Muscle of leg (tissue), 11 donors: Measurements from ENCODE around the gene HYAL4. TPM values are rescaled to one million over a fixed set of nuclear protein-coding genes. Genes with fewer than 3 reads are reported as not detected.
"Not testable (repeated sequence)": the region's sequence is repeated elsewhere in the genome, so short reads cannot be mapped to it uniquely, and the experiment has no call there.

Source experiments
- DNase-seq: peaks from one replicate; pipeline ENCODE4 v3.0.0; 2013
- H3K27ac ChIP-seq: one replicate; pipeline ENCODE4 v1.5.1; 2013; ENCODE audit warnings: mild to moderate bottlenecking, low read length, control low read depth
- H3K27me3 ChIP-seq: one replicate; pipeline ENCODE4 v1.6.1; 2013; ENCODE audit warnings: low read length; ENCODE audit not compliant: control insufficient read depth, insufficient read depth
- H3K36me3 ChIP-seq: one replicate; pipeline ENCODE4 v1.6.1; 2013; ENCODE audit warnings: low read length; ENCODE audit not compliant: control insufficient read depth, insufficient read depth
- H3K4me1 ChIP-seq: one replicate; pipeline ENCODE4 v1.6.1; 2013; ENCODE audit warnings: low read length; ENCODE audit not compliant: control insufficient read depth, insufficient read depth
- H3K4me3 ChIP-seq: one replicate; pipeline ENCODE4 v1.5.1; 2013; ENCODE audit warnings: low read length, control low read depth
- H3K9me3 ChIP-seq: replicated peaks from 2 replicates; pipeline ENCODE4 v1.6.1; 2013; ENCODE audit warnings: low read depth, low read length; ENCODE audit not compliant: control insufficient read depth
- WGBS: methylation state at CpG from one replicate; pipeline ENCODE4 v1.1.5; 2013; ENCODE audit warnings: missing lambda C conversion rate; ENCODE audit not compliant: insufficient coverage; 5-methylcytosine and 5-hydroxymethylcytosine counted together
- polyA plus RNA-seq, 8 donors: library from polyadenylated mRNA; unstranded; fragments of 120-200 nt; gene quantifications; one replicate each; pipeline versions ENCODE4 v1.2.1 to v1.2.3, GENCODE V29; 2013; ENCODE audit warnings: inconsistent platforms in 1 of 8, low replicate concordance in 1 of 8; ENCODE audit not compliant: insufficient read length in 8 of 8, insufficient read depth in 1 of 8
- total RNA-seq: library from RNA; stranded (reverse); fragments of 120-200 nt; gene quantifications from one replicate; pipeline ENCODE4 v1.2.4, GENCODE V29; 2013

The HYAL4 gene
- total and polyA plus RNA-seq, 9 donors: 0.05 to 0.09 (median 0.08) TPM; not detected in 6

- no peaks in the 10 kb centered on the region for H3K27me3 ChIP-seq
- no peak for DNase-seq
- no peaks in the 10 kb centered on the region for H3K4me1 ChIP-seq
- no peak overlapping the region for H3K27ac ChIP-seq
- no peaks in the 10 kb centered on the region for H3K36me3 ChIP-seq
- no peak overlapping the region for H3K4me3 ChIP-seq
- H3K9me3 ChIP-seq: peaks cover 4% of the 10 kb centered on the region
These were observed 43.2 kb downstream of the HYAL4 start for GRCh38 chr7:123888192-123888591.

- not testable (repeated sequence) for H3K27ac ChIP-seq, H3K4me1 ChIP-seq, H3K9me3 ChIP-seq, H3K4me3 ChIP-seq, H3K36me3 ChIP-seq, H3K27me3 ChIP-seq, DNase-seq
- 90% methylated on average over 8 of the region's 10 CpGs for WGBS
These were observed 49.8 kb downstream of the HYAL4 start for GRCh38 chr7:123894753-123895152.

GRCh38 chr7:123901101-123901500 is 56.1 kb downstream of the HYAL4 start:
- H3K27me3 ChIP-seq: no peaks in the 10 kb centered on the region
- H3K4me1 ChIP-seq: no peaks in the 10 kb centered on the region
- H3K9me3 ChIP-seq: no peaks in the 10 kb centered on the region
- no peak overlapping the region for H3K27ac ChIP-seq
- no CpG with 5 or more reads among the region's 1 CpG for WGBS
- H3K36me3 ChIP-seq: no peaks in the 10 kb centered on the region
- no peak for DNase-seq
- no peak overlapping the region for H3K4me3 ChIP-seq

- no peaks in the 10 kb centered on the region for H3K36me3 ChIP-seq
- H3K9me3 ChIP-seq: no peaks in the 10 kb centered on the region
- no peaks in the 10 kb centered on the region for H3K27me3 ChIP-seq
- H3K4me3 ChIP-seq: no peak overlapping the region
- DNase-seq: no peak
- H3K27ac ChIP-seq: no peak overlapping the region
- no peaks in the 10 kb centered on the region for H3K4me1 ChIP-seq
These were observed 60.7 kb downstream of the HYAL4 start for GRCh38 chr7:123905714-123906113.

- H3K4me3 ChIP-seq: no peak overlapping the region
- H3K36me3 ChIP-seq: no peaks in the 10 kb centered on the region
- DNase-seq: peak; percentile 10
- H3K4me1 ChIP-seq: no peaks in the 10 kb centered on the region
- no peaks in the 10 kb centered on the region for H3K27me3 ChIP-seq
- WGBS: no CpG with 5 or more reads among the region's 2 CpGs
- H3K27ac ChIP-seq: no peak overlapping the region
- no peaks in the 10 kb centered on the region for H3K9me3 ChIP-seq
These were observed 71.3 kb downstream of the HYAL4 start for GRCh38 chr7:123916240-123916724.

- no peak overlapping the region for H3K27ac ChIP-seq
- DNase-seq: no peak
- H3K36me3 ChIP-seq: no peaks in the 10 kb centered on the region
- H3K4me3 ChIP-seq: no peak overlapping the region
- H3K27me3 ChIP-seq: no peaks in the 10 kb centered on the region
- no peaks in the 10 kb centered on the region for H3K4me1 ChIP-seq
- H3K9me3 ChIP-seq: no peaks in the 10 kb centered on the region
- WGBS: 95% methylated on average over 10 of the region's 12 CpGs
These were observed 72.9 kb downstream of the HYAL4 start for GRCh38 chr7:123917878-123918277.

GRCh38 chr7:123918309-123918708 is 73.3 kb downstream of the HYAL4 start:
- no peaks in the 10 kb centered on the region for H3K36me3 ChIP-seq
- DNase-seq: no peak
- H3K27ac ChIP-seq: no peak overlapping the region
- H3K4me1 ChIP-seq: no peaks in the 10 kb centered on the region
- H3K27me3 ChIP-seq: no peaks in the 10 kb centered on the region
- H3K4me3 ChIP-seq: no peak overlapping the region
- WGBS: 89% methylated on average over 6 of the region's 8 CpGs
- no peaks in the 10 kb centered on the region for H3K9me3 ChIP-seq

- no peak for DNase-seq
- Histone ChIP-seq H3K4me1 (no peaks in the 10 kb centered on the region), H3K4me3 (no peak overlapping the region), H3K36me3 (no peaks in the 10 kb centered on the region), H3K27ac (no peak overlapping the region), H3K9me3 (no peaks in the 10 kb centered on the region), H3K27me3 (no peaks in the 10 kb centered on the region)
- WGBS: 100% methylated on average over 1 of the region's 4 CpGs
These were observed 78.6 kb downstream of the HYAL4 start for GRCh38 chr7:123923599-123923998.

- Histone ChIP-seq H3K4me1 (no peaks in the 10 kb centered on the region), H3K27me3 (no peaks in the 10 kb centered on the region), H3K36me3 (no peaks in the 10 kb centered on the region), H3K4me3 (no peak within 1 kb of the TSS), H3K27ac (no peak within 1 kb of the TSS), H3K9me3 (no peaks in the 10 kb centered on the region)
- no peak for DNase-seq
These were observed 80.0 kb downstream of the HYAL4 start, which contains the start of gene SPAM1 for GRCh38 chr7:123924941-123925340. Gene SPAM1 (plus strand): TSS chr7:123925241. CDS start chr7:123953571, 28,330 bp downstream.
